H1 (cell line): ENCODE results near the gene CUL1. TPM values are rescaled to one million over a fixed set of nuclear protein-coding genes. Genes with fewer than 3 reads are reported as not detected.

ENCODE experiments used
- JUN ChIP-seq: IDR thresholded peaks from 2 replicates; pipeline ENCODE4 v1.6.1; 2011; ENCODE audit warnings: low read depth, mild to moderate bottlenecking, improper control_type of control experiment, low read length
- PHF8 ChIP-seq: fragments of 200-600 bp; sonication (generic); conservative IDR thresholded peaks from 2 replicates; pipeline ENCODE4 v1.7.1; 2012; ENCODE audit warnings: low read depth, mild to moderate bottlenecking, inconsistent platforms, low read length, moderate library complexity
- POLR2A ChIP-seq, 2 experiments: IDR thresholded peaks; 1 replicate in 1 of 2; 2 replicates in 1 of 2; pipeline ENCODE4 v1.6.1; 2011; ENCODE audit warnings: low read depth in 2 of 2, low read length in 2 of 2, mild to moderate bottlenecking in 2 of 2; ENCODE audit errors: control extremely low read depth in 1 of 2
- RXRA ChIP-seq: IDR thresholded peaks from 2 replicates; pipeline ENCODE4 v1.6.1; 2011; ENCODE audit warnings: low read depth, mild to moderate bottlenecking, low read length, moderate library complexity; ENCODE audit not compliant: insufficient read depth
- YY1 ChIP-seq: IDR thresholded peaks from 2 replicates; pipeline ENCODE4 v1.6.1; 2011; ENCODE audit warnings: low read depth, mild to moderate bottlenecking, low read length
- polyA plus RNA-seq, 7 experiments: library from polyadenylated mRNA; depleted of rRNA in 3 of 7; stranded (reverse) in 5 of 7; unstranded in 2 of 7; fragments of >200 nt in 5 of 7; fragments of 200-250 nt in 2 of 7; gene quantifications; 1 replicate in 5 of 7; 2 replicates in 1 of 7; 4 replicates in 1 of 7; pipeline versions ENCODE4 v1.2.1 to v1.2.3, GENCODE V29; 2011 to 2013; ENCODE audit warnings: missing spikeins in 2 of 7, mixed read lengths in 2 of 7
- total RNA-seq: library from RNA; stranded (reverse); fragmentation: NEBNext Ultra II Directional; extraction: Animal tissue kit (Norgen Biotek cat#: 25700); gene quantifications from 2 replicates; pipeline ENCODE4 v1.2.1, GENCODE V29; 2021
- TF ChIP-seq, protein P1 (sequence below): fragments of 300-600 bp; sonication (generic); IDR thresholded peaks from 2 replicates; pipeline ENCODE4 v1.7.1; 2012; ENCODE audit warnings: low read length, moderate library complexity, mild to moderate bottlenecking, inconsistent platforms; ENCODE audit not compliant: insufficient replicate concordance
- TF ChIP-seq, protein P2 (sequence below): IDR thresholded peaks from 2 replicates; pipeline ENCODE4 v1.6.1; 2012; ENCODE audit warnings: inconsistent platforms

Gene CUL1
- total and polyA plus RNA-seq, 2 of the 8 experiments (the other 6 are each of a cell fraction or from before 2014, with no cell fraction given) = 33.0 to 77.3 TPM

DNA sequence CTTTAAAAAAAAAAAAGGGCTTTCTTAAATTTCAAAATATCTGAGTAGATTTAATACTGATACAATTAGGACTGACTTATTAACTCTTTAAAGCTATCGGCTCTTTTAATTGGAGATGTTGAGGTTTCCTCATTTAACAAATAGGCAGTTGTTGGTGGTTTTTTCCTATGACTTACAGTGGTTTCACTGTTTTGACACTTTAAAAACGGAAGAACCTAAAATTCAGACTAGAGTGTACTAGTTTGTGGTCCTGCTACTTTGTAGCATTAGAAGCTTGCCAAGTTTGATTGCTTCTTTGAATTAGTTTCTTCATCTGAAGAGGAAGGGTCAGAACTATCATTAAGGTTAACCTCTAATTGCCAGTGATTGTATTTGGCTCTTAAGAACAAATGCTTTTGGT, 27.7 kb downstream of the CUL1 start (continued):
- TF ChIP-seq, protein P1, sequence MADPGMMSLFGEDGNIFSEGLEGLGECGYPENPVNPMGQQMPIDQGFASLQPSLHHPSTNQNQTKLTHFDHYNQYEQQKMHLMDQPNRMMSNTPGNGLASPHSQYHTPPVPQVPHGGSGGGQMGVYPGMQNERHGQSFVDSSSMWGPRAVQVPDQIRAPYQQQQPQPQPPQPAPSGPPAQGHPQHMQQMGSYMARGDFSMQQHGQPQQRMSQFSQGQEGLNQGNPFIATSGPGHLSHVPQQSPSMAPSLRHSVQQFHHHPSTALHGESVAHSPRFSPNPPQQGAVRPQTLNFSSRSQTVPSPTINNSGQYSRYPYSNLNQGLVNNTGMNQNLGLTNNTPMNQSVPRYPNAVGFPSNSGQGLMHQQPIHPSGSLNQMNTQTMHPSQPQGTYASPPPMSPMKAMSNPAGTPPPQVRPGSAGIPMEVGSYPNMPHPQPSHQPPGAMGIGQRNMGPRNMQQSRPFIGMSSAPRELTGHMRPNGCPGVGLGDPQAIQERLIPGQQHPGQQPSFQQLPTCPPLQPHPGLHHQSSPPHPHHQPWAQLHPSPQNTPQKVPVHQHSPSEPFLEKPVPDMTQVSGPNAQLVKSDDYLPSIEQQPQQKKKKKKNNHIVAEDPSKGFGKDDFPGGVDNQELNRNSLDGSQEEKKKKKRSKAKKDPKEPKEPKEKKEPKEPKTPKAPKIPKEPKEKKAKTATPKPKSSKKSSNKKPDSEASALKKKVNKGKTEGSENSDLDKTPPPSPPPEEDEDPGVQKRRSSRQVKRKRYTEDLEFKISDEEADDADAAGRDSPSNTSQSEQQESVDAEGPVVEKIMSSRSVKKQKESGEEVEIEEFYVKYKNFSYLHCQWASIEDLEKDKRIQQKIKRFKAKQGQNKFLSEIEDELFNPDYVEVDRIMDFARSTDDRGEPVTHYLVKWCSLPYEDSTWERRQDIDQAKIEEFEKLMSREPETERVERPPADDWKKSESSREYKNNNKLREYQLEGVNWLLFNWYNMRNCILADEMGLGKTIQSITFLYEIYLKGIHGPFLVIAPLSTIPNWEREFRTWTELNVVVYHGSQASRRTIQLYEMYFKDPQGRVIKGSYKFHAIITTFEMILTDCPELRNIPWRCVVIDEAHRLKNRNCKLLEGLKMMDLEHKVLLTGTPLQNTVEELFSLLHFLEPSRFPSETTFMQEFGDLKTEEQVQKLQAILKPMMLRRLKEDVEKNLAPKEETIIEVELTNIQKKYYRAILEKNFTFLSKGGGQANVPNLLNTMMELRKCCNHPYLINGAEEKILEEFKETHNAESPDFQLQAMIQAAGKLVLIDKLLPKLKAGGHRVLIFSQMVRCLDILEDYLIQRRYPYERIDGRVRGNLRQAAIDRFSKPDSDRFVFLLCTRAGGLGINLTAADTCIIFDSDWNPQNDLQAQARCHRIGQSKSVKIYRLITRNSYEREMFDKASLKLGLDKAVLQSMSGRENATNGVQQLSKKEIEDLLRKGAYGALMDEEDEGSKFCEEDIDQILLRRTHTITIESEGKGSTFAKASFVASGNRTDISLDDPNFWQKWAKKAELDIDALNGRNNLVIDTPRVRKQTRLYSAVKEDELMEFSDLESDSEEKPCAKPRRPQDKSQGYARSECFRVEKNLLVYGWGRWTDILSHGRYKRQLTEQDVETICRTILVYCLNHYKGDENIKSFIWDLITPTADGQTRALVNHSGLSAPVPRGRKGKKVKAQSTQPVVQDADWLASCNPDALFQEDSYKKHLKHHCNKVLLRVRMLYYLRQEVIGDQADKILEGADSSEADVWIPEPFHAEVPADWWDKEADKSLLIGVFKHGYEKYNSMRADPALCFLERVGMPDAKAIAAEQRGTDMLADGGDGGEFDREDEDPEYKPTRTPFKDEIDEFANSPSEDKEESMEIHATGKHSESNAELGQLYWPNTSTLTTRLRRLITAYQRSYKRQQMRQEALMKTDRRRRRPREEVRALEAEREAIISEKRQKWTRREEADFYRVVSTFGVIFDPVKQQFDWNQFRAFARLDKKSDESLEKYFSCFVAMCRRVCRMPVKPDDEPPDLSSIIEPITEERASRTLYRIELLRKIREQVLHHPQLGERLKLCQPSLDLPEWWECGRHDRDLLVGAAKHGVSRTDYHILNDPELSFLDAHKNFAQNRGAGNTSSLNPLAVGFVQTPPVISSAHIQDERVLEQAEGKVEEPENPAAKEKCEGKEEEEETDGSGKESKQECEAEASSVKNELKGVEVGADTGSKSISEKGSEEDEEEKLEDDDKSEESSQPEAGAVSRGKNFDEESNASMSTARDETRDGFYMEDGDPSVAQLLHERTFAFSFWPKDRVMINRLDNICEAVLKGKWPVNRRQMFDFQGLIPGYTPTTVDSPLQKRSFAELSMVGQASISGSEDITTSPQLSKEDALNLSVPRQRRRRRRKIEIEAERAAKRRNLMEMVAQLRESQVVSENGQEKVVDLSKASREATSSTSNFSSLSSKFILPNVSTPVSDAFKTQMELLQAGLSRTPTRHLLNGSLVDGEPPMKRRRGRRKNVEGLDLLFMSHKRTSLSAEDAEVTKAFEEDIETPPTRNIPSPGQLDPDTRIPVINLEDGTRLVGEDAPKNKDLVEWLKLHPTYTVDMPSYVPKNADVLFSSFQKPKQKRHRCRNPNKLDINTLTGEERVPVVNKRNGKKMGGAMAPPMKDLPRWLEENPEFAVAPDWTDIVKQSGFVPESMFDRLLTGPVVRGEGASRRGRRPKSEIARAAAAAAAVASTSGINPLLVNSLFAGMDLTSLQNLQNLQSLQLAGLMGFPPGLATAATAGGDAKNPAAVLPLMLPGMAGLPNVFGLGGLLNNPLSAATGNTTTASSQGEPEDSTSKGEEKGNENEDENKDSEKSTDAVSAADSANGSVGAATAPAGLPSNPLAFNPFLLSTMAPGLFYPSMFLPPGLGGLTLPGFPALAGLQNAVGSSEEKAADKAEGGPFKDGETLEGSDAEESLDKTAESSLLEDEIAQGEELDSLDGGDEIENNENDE = no peak
- TF ChIP-seq PHF8 = no peak
- TF ChIP-seq, protein P2, sequence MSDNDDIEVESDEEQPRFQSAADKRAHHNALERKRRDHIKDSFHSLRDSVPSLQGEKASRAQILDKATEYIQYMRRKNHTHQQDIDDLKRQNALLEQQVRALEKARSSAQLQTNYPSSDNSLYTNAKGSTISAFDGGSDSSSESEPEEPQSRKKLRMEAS = no peak
- TF ChIP-seq YY1 = no peak
- no peak for TF ChIP-seq JUN
- TF ChIP-seq POLR2A (IDR thresholded peaks at IDR 0.05; ENCODE audit: control extremely low read depth in 1 of 2, low read depth in 2 of 2, low read length in 2 of 2) = no peak
- no peak for TF ChIP-seq RXRA
- TF ChIP-seq, all 59 proteins: peak for 0
